Measurements from ENCODE around the gene LRBA. TPM values are rescaled to one million over a fixed set of nuclear protein-coding genes. Genes with fewer than 3 reads are reported as not detected.

LRBA gene
- total RNA-seq, 1 experiment from 2014 or later = 69.1 TPM

- no peaks in the 10 kb centered on the region for H3K4me1 Mint-ChIP-seq
- no peak for ATAC-seq
- peaks cover 16% of the 10 kb centered on the region for H3K9me3 Mint-ChIP-seq
- H3K4me3 Mint-ChIP-seq = no peak overlapping the region
- no peaks in the 10 kb centered on the region for H3K27me3 Mint-ChIP-seq (ENCODE audit: low read depth)
- ChIA-PET CTCF (no interaction called here), POLR2A (no interaction called here)
- no peak overlapping the region for H3K27ac Mint-ChIP-seq
- peaks cover 12% of the 10 kb centered on the region for H3K36me3 Mint-ChIP-seq
- TF ChIP-seq ZNF532 (CRISPR knock-in tag; IDR thresholded peaks at IDR 0.05; ENCODE audit: borderline replicate concordance) = no peak
- no peak for TF ChIP-seq ERG (CRISPR knock-in tag; IDR thresholded peaks at IDR 0.05)
- no peak for TF ChIP-seq CREB1 (CRISPR knock-in tag; IDR thresholded peaks at IDR 0.05)
- no peak for TF ChIP-seq GABPB1 (CRISPR knock-in tag; IDR thresholded peaks at IDR 0.05)
- TF ChIP-seq MAX (CRISPR knock-in tag; IDR thresholded peaks at IDR 0.05) = no peak
- TF ChIP-seq PRRX2 (CRISPR knock-in tag; IDR thresholded peaks at IDR 0.05) = no peak
- no peak for TF ChIP-seq SMAD4 (CRISPR knock-in tag; IDR thresholded peaks at IDR 0.05)
- TF ChIP-seq ARID4B (CRISPR knock-in tag; IDR thresholded peaks at IDR 0.05; ENCODE audit: borderline replicate concordance) = no peak
- TF ChIP-seq ATF3 (CRISPR knock-in tag; conservative IDR thresholded peaks at IDR 0.05) = no peak
- TF ChIP-seq NFE2L1 (CRISPR knock-in tag; IDR thresholded peaks at IDR 0.05) = no peak
- TF ChIP-seq ZNF232 (CRISPR knock-in tag; IDR thresholded peaks at IDR 0.05) = no peak
- no peak for TF ChIP-seq EMX1 (CRISPR knock-in tag; IDR thresholded peaks at IDR 0.05)
- TF ChIP-seq MLX (CRISPR knock-in tag; IDR thresholded peaks at IDR 0.05) = no peak
- no peak for TF ChIP-seq ATF6 (CRISPR knock-in tag; IDR thresholded peaks at IDR 0.05)
- DNase-seq (ENCODE audit: low spot score) = no peak
These were observed 563.2 kb downstream of the LRBA start for GRCh38 chr4:150451883-150452282.
